ENCODE measurements around the gene CLIP2.
"Not testable (repeated sequence)": the region's sequence is repeated elsewhere in the genome, so short reads cannot be mapped to it uniquely, and the experiment has no call there.

The CLIP2 gene

GRCh38 chr7:74306730-74307469 lies 17.7 kb downstream of the CLIP2 start:
- ChIA-PET CTCF (interaction anchor here (0.8 to 2.4 kb wide), 4 partner anchors 9 to 94 kb away, joined by 3 to 7 read pairs (median 4); no protein-coding TSS in a partner anchor), POLR2A (interaction anchor here (1.1 kb wide), 1 partner anchor 11 kb away, joined by 3 read pairs; no protein-coding TSS in a partner anchor)
- TF ChIP-seq CTCF (IDR thresholded peaks at IDR 0.05; ENCODE audit: insufficient read depth, low read length, missing control alignments) = no peak
- no peak overlapping the region; the same call in 1 of the 2 replicates for H3K4me3 ChIP-seq (ENCODE audit: low read depth, low read length)
- DNase-seq (ENCODE audit: low read depth, low spot score) = peak; percentile 16

DNA sequence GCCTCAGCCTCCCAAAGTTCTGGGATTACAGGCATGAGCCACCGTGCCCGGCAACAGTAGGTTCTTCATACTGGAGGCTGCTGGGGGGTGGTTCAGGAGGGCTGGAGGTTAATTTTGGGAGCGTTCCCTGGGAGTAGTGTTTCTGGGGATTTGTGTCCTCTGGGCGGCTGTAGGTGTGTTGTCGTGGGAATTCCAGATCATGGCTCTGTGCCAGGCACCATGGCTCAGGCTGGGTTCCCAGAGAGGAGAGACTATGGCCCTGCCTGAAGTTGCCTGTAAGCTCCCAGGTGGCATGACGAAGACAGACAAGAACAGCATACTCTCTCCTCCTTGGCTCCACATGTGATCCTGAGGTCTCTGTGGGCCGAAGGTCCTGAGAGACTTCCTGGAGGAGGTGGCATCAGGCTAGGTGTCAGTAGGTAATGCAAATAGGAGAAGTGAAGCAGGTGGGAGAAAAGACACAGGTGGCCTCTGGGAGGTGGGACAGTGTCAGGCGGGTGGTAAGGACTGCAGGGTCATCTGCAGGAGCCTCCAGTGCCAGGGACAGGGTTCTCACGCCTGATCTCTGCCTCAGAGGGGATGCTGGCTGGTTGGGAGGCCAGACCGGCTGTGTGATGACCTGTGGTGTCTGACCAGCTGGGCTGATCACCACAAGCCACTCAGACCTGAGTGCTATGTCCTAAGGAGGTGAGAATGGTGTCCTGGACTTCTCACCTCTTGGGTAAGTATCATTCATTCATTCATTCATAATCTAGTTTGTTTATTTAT lies 18.7 kb downstream of the CLIP2 start:
- TF ChIP-seq CTCF (IDR thresholded peaks at IDR 0.05; ENCODE audit: insufficient read depth, low read length, missing control alignments) = no peak
- CTCF ChIA-PET = interaction anchor here (1.1 to 2.4 kb wide), 3 partner anchors 10 to 93 kb away, joined by 3 to 7 read pairs (median 6); no protein-coding TSS in a partner anchor
- POLR2A ChIA-PET = no interaction called here
- DNase-seq (ENCODE audit: low read depth, low spot score) = no peak
- H3K4me3 ChIP-seq (ENCODE audit: low read depth, low read length) = no peak overlapping the region

- TF ChIP-seq CTCF (IDR thresholded peaks at IDR 0.05; ENCODE audit: insufficient read depth, low read length, missing control alignments) = no peak
- POLR2A ChIA-PET = no interaction called here
- no peak for DNase-seq (ENCODE audit: low read depth, low spot score)
- CTCF ChIA-PET = no interaction called here
- no peak overlapping the region for H3K4me3 ChIP-seq (ENCODE audit: low read depth, low read length)
These were observed 20.0 kb downstream of the CLIP2 start for GRCh38 chr7:74309181-74309580.

GRCh38 chr7:74311305-74311744 lies 22.1 kb downstream of the CLIP2 start:
- TF ChIP-seq CTCF (IDR thresholded peaks at IDR 0.05; ENCODE audit: insufficient read depth, low read length, missing control alignments) = no peak
- no peak for DNase-seq (ENCODE audit: low read depth, low spot score)
- CTCF ChIA-PET = interaction anchor here (1.2 kb wide), 1 partner anchor 89 kb away, joined by 3 read pairs; no protein-coding TSS in a partner anchor
- POLR2A ChIA-PET = no interaction called here
- no peak overlapping the region for H3K4me3 ChIP-seq (ENCODE audit: low read depth, low read length)

DNA sequence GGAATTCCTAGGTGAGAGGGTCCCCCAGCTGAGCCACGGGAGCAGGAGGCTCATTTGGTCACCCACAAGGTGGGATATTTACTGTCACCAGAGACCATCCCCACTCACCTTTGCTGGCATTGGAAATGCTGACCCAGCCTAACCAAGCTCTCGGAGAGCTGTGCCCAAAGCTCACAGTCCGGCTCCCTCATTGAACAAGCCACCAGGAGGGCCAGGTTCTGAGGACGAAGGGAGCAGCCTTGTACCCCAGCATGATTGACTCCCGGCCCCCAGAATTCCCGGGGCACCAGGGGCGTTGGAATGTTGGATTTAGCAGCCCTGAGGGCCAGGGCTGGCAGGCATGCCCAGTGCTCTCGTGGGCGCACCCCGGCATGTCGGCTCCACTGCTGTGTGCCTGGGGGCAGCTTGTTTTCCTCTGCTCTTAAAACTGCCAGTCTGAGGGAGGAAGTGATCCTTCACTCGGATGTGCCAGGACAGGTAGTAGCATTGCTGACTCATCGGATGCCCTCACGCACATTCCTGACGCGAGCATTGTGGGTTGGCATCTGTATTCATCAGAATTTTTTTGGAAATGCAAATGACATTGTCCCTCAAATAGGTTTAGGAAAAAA lies 23.3 kb downstream of the CLIP2 start:
- ChIA-PET POLR2A (no interaction called here), CTCF (interaction anchor here (1.2 kb wide), 1 partner anchor 88 kb away, joined by 3 read pairs; no protein-coding TSS in a partner anchor)
- DNase-seq (ENCODE audit: low read depth, low spot score) = no peak
- TF ChIP-seq CTCF (IDR thresholded peaks at IDR 0.05; ENCODE audit: insufficient read depth, low read length, missing control alignments) = no peak
- H3K4me3 ChIP-seq (ENCODE audit: low read depth, low read length) = no peak overlapping the region

DNA sequence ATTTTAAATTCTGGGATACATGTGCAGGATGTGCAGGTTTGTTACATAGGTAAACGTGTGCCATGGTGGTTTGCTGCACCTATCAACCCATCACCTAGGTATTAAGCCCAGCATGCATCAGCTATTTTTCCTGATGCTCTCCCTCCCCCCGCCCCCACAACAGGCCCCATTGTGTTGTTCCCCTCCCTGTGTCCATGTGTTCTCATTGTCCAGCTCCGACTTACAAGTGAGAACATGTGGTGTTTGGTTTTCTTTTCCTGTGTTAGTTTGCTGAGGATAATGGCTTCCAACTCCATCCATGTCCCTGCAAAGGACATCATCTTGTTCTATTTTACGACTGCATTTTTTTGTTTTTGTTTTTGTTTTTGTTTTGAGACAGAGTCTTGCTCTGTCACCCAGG lies 26.7 kb downstream of the CLIP2 start:
- DNase-seq (ENCODE audit: low read depth, low spot score); H3K4me3 ChIP-seq (ENCODE audit: low read depth, low read length); POLR2A ChIA-PET: not testable (repeated sequence)
- CTCF ChIA-PET = interaction anchor here (0.6 to 1.4 kb wide), 3 partner anchors 18 to 86 kb away, joined by 3 to 4 read pairs (median 4); no protein-coding TSS in a partner anchor

Data from AG04449 (cell line).